Left ventricle myocardium superior (tissue), 1 donor: ENCODE data around the gene NCS1. TPM values are rescaled to one million over a fixed set of nuclear protein-coding genes. Genes with fewer than 3 reads are reported as not detected.
"Not testable (repeated sequence)": the region's sequence is repeated elsewhere in the genome, so short reads cannot be mapped to it uniquely, and the experiment has no call there.

Experiments
- ATAC-seq: fragments of 200-7000 bp; cut with Tn5 transposase; one replicate; pipeline ENCODE4 v1.9.1; 2020; ENCODE audit warnings: mild to moderate bottlenecking, moderate library complexity
- DNase-seq: peaks from one replicate; pipeline ENCODE4 v3.0.0-alpha.2; 2020
- intact Hi-C: fragments of 100-400 bp; cut with micrococcal nuclease; formaldehyde crosslinking; loops from one replicate; pipeline ENCODE4 v1.11.0; 2022
- total RNA-seq: library from RNA; stranded (reverse); fragmentation: NEBNext Ultra II Directional; extraction: Animal tissue kit (Norgen Biotek cat#: 25700); gene quantifications from one replicate; pipeline ENCODE4 v1.2.1, GENCODE V29; 2021
- donor health status: DM: no; HTN: yes; CAD: no; lungs with severe emphysema.

The NCS1 gene
- total RNA-seq, 1 donor from 2014 or later, result 4.1 TPM

GRCh38 chr9:130267930-130268329 is 95.7 kb downstream of the NCS1 start:
- peak; percentile 47 for DNase-seq
- intact Hi-C loops, result no loop called here
- no peak for ATAC-seq

- ATAC-seq (peak; percentile 24), DNase-seq (no peak)
- intact Hi-C loops, result no loop called here
Measured at GRCh38 chr9:130268521-130269211, 96.5 kb downstream of the NCS1 start.

GRCh38 chr9:130271473-130271872 is 99.3 kb downstream of the NCS1 start:
- DNase-seq (no peak), ATAC-seq (no peak)
- intact Hi-C loops, result no loop called here

GRCh38 chr9:130275156-130275555 is 103.0 kb downstream of the NCS1 start:
- no peak for ATAC-seq
- intact Hi-C loops, result no loop called here
- DNase-seq, result no peak

- intact Hi-C loops, result no loop called here
- DNase-seq, result no peak
- ATAC-seq, result no peak
Measured at GRCh38 chr9:130276121-130276520, 103.9 kb downstream of the NCS1 start.

- ATAC-seq (peak; percentile 49), DNase-seq (peak; percentile 35)
- intact Hi-C loops, result no loop called here
Measured at GRCh38 chr9:130276955-130277354, 104.8 kb downstream of the NCS1 start.

GRCh38 chr9:130277525-130277924 is 105.3 kb downstream of the NCS1 start:
- intact Hi-C loops, ATAC-seq, DNase-seq: not testable (repeated sequence)

- DNase-seq (no peak), ATAC-seq (no peak)
- intact Hi-C loops, result no loop called here
Measured at GRCh38 chr9:130283539-130284248, 111.5 kb downstream of the NCS1 start.

GRCh38 chr9:130284249-130284625 is 112.0 kb downstream of the NCS1 start:
- intact Hi-C loops, result no loop called here
- ATAC-seq (no peak), DNase-seq (no peak)

GRCh38 chr9:130284690-130285089 is 112.5 kb downstream of the NCS1 start:
- no peak for DNase-seq

GRCh38 chr9:130285271-130285670 is 113.1 kb downstream of the NCS1 start:
- DNase-seq (peak; percentile 17), ATAC-seq (no peak)
- intact Hi-C loops, result no loop called here

More at GRCh38 chr9:130284690-130285089, 112.5 kb downstream of the NCS1 start:
- no peak for ATAC-seq
- intact Hi-C loops, result no loop called here

GRCh38 chr9:130286072-130286770 is 114.0 kb downstream of the NCS1 start:
- intact Hi-C loops, result no loop called here
- ATAC-seq, result no peak

More at GRCh38 chr9:130286072-130286770, 114.0 kb downstream of the NCS1 start:
- peak; percentile 26 for DNase-seq

Other genes starting within 250 kb of the NCS1 start
- gene FNBP1, start 129.2 kb upstream of the NCS1 start, total RNA-seq, result 23.7 TPM
- 21.1 TPM for gene GPR107, start 118.5 kb upstream of the NCS1 start, total RNA-seq
- gene HMCN2, start 93.4 kb downstream of the NCS1 start, total RNA-seq, result 7.3 TPM